ENCODE measurements around the gene COL13A1. TPM values are rescaled to one million over a fixed set of nuclear protein-coding genes. Genes with fewer than 3 reads are reported as not detected.

The COL13A1 gene
- total and polyA plus RNA-seq, 7 donors, result 0.69 to 5.7 (median 2.9) TPM

DNA sequence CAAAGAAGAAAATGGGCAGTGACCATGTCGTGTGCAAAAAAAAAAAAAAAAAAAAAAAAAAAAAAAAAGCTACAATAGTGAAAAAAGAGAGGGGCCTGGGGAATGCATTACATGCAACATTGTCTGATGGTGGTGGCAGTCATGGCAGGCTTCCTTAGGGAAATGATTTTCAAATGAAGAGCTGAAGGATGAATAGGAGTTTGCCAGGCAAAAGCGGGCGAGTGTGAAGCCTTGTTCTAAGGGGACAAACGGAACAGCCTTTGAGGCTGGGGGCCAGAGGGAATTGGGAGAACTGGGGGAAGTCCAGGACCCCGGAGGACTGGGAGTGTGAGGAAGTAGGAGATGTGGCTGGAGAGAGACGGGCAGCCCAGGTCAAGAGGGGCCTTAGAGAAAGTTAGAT lies 3.1 kb downstream of the COL13A1 start:
- 88 to 92% methylated on average over 6 of the region's 6 CpGs for WGBS, 2 donors
- intact Hi-C loops (cut with DNase I), result loop anchor here (5.0 to 10.0 kb wide), 2 partner anchors 108 to 160 kb away; no protein-coding TSS in a partner anchor
- Histone ChIP-seq H3K4me3 (no peak overlapping the region), H3K27me3 (peaks cover 0 to 26% (median 21%) of the 10 kb centered on the region in 3 donors), H3K27ac (no peak overlapping the region), H3K36me3 (no peaks in the 10 kb centered on the region), H3K4me1 (peaks cover 0 to 26% (median 21%) of the 10 kb centered on the region in 4 donors), H3K9me3 (no peaks in the 10 kb centered on the region)
- no peak for DNase-seq
- TF ChIP-seq POLR2A (IDR thresholded peaks at IDR 0.05) (no peak), EP300 (IDR thresholded peaks at IDR 0.05) (no peak), POLR2AphosphoS5 (IDR thresholded peaks at IDR 0.05) (no peak)
- TF ChIP-seq, protein P1, sequence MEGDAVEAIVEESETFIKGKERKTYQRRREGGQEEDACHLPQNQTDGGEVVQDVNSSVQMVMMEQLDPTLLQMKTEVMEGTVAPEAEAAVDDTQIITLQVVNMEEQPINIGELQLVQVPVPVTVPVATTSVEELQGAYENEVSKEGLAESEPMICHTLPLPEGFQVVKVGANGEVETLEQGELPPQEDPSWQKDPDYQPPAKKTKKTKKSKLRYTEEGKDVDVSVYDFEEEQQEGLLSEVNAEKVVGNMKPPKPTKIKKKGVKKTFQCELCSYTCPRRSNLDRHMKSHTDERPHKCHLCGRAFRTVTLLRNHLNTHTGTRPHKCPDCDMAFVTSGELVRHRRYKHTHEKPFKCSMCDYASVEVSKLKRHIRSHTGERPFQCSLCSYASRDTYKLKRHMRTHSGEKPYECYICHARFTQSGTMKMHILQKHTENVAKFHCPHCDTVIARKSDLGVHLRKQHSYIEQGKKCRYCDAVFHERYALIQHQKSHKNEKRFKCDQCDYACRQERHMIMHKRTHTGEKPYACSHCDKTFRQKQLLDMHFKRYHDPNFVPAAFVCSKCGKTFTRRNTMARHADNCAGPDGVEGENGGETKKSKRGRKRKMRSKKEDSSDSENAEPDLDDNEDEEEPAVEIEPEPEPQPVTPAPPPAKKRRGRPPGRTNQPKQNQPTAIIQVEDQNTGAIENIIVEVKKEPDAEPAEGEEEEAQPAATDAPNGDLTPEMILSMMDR (IDR thresholded peaks at IDR 0.05), result no peak

DNA sequence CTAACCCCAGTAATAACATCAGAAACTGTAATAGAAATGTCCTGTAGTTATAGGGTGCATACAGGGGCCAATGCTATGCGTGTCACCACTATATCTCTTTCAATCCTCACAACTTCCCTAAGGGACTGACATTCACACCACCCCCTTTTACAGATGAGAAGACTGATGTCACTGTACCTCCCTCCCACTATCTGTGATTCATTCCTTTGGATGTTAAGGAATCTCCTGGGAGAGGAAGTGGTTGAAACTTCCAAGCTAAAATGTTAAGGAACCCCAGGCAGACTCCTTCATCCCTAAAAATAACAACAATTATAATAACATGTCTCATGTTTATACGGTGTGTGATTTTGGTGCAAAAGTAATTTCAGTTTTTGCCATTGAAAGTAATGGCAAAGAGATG lies 5.4 kb downstream of the COL13A1 start:
- Histone ChIP-seq H3K9me3 (no peaks in the 10 kb centered on the region), H3K27ac (no peak overlapping the region), H3K27me3 (peaks cover 0 to 16% (median 16%) of the 10 kb centered on the region in 3 donors), H3K4me3 (no peak overlapping the region), H3K36me3 (no peaks in the 10 kb centered on the region), H3K4me1 (peaks cover 0 to 13% (median 10%) of the 10 kb centered on the region in 4 donors)
- TF ChIP-seq POLR2A (IDR thresholded peaks at IDR 0.05), result no peak
- TF ChIP-seq, protein P1 (IDR thresholded peaks at IDR 0.05), result no peak
- no peak for TF ChIP-seq EP300 (IDR thresholded peaks at IDR 0.05)
- TF ChIP-seq POLR2AphosphoS5 (IDR thresholded peaks at IDR 0.05), result no peak
- intact Hi-C loops (cut with DNase I), result loop anchor here (10.0 kb wide), 1 partner anchor 162 kb away; no protein-coding TSS in a partner anchor
- no peak for DNase-seq
- 78 to 82% methylated on average over 2 of the region's 2 CpGs for WGBS, 2 donors

DNA sequence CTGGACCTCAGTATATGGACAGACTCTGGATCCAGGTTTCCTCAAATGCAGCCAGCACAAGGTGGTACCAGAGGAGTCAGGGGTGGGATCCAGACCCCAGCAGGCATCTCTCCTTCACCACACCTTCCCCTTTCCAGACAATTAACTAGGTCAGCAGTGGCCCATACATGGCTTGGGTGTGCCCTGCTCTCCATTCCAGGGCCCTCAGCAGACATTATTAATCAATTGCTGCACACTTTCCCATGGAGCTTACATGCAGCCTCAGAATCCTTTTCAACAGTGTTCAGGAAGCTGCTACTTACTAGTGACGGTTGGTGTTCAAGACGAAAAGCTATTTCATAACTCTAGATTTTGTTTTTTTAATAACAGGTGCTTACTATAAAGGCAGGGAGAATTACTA lies 6.0 kb downstream of the COL13A1 start:
- intact Hi-C loops (cut with DNase I), result loop anchor here (10.0 kb wide), 1 partner anchor 163 kb away; no protein-coding TSS in a partner anchor
- Histone ChIP-seq H3K4me3 (no peak overlapping the region), H3K4me1 (peaks cover 0 to 8% (median 5%) of the 10 kb centered on the region in 4 donors), H3K36me3 (no peaks in the 10 kb centered on the region), H3K27ac (no peak overlapping the region), H3K27me3 (peaks cover 0 to 10% (median 10%) of the 10 kb centered on the region in 3 donors), H3K9me3 (no peaks in the 10 kb centered on the region)
- WGBS, 2 donors, result 36 to 81% methylated on average over 2 of the region's 2 CpGs
- no peak for TF ChIP-seq EP300 (IDR thresholded peaks at IDR 0.05)
- TF ChIP-seq, protein P1 (IDR thresholded peaks at IDR 0.05), result no peak
- DNase-seq, result no peak

DNA sequence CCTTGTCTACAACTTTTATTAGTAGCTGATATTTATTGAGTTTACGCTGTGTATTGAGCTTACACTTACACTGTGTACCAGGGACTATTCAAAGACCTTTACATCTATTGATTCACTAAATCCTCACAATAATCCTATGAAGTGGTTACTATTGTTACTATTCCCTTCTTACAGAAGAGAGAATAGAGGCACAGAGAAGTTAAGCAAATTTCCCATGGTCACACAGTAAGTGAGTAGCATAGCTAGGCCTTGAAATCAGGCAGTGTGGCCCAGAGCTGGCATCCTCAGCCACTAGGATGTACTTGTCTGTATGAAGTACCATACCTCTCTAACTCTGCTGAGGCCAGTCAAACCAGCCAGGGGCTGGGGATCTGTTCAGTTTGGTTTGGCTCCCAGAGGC lies 7.6 kb downstream of the COL13A1 start:
- Histone ChIP-seq H3K27ac (no peak overlapping the region), H3K4me3 (no peak overlapping the region), H3K4me1 (no peaks in the 10 kb centered on the region), H3K9me3 (no peaks in the 10 kb centered on the region), H3K36me3 (no peaks in the 10 kb centered on the region), H3K27me3 (no peaks in the 10 kb centered on the region)
- TF ChIP-seq, protein P1 (IDR thresholded peaks at IDR 0.05), result no peak
- no peak for TF ChIP-seq EP300 (IDR thresholded peaks at IDR 0.05)
- no peak for DNase-seq
- 67 to 100% methylated on average over 1 of the region's 1 CpG for WGBS, 2 donors
- intact Hi-C loops (cut with DNase I), result loop anchor here (10.0 kb wide), 1 partner anchor 165 kb away; no protein-coding TSS in a partner anchor

DNA sequence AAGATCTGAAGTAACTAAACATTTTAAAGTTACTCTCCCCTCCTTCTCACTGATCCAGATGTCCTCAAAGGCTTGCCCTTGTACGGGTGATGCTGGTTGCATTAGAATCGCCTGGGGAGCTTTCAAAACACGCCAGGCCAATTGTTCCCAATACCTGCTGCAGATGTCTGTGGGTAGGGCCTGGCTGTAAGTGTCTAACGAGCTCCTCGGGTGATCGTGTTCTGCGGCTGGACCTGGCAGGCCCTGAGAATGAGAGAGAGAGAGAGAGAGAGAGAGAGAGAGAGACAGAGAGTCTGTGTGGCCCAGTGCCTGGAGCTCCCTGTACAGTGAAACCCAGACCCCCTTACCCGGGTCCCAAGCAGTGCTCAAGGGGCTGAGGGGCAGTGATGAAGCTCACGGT lies 8.4 kb downstream of the COL13A1 start:
- intact Hi-C loops (cut with DNase I), result no loop called here
- TF ChIP-seq POLR2AphosphoS5 (IDR thresholded peaks at IDR 0.05) (no peak), POLR2A (IDR thresholded peaks at IDR 0.05) (no peak), EP300 (IDR thresholded peaks at IDR 0.05) (no peak)
- TF ChIP-seq, protein P1 (IDR thresholded peaks at IDR 0.05), result no peak
- DNase-seq, result no peak
- no peaks in the 10 kb centered on the region for H3K4me1 ChIP-seq
- no peaks in the 10 kb centered on the region for H3K9me3 ChIP-seq
- no peaks in the 10 kb centered on the region for H3K36me3 ChIP-seq
- no peak overlapping the region for H3K4me3 ChIP-seq
- 76 to 86% methylated on average over 9 of the region's 9 CpGs for WGBS, 2 donors
- no peaks in the 10 kb centered on the region for H3K27me3 ChIP-seq
- H3K27ac ChIP-seq, result no peak overlapping the region
